GM12891 (cell line): ENCODE data around the gene SFXN2.

Experiments
- POLR2A ChIP-seq: IDR thresholded peaks from 2 replicates; pipeline ENCODE4 v1.6.1; 2011; ENCODE audit warnings: low read depth, low read length, control low read depth
- POLR2AphosphoS5 ChIP-seq: IDR thresholded peaks from 2 replicates; pipeline ENCODE4 v1.6.1; 2011; ENCODE audit warnings: low read depth, low read length, control low read depth
- POU2F2 ChIP-seq: IDR thresholded peaks from 2 replicates; pipeline ENCODE4 v1.6.1; 2011; ENCODE audit warnings: low read depth, mild to moderate bottlenecking, control low read depth, low read length, moderate library complexity
- SPI1 ChIP-seq: IDR thresholded peaks from 2 replicates; pipeline ENCODE4 v1.6.1; 2011; ENCODE audit warnings: low read depth, low read length, control low read depth
- TAF1 ChIP-seq: IDR thresholded peaks from 2 replicates; pipeline ENCODE4 v1.6.1; 2011; ENCODE audit warnings: low read depth, low read length, control low read depth

GRCh38 chr10:102676534-102677315 lies 37.7 kb upstream of the SFXN2 start:
- TF ChIP-seq POLR2A (no peak), TAF1 (no peak), POLR2AphosphoS5 (no peak), SPI1 (no peak), POU2F2 (no peak)
